Tongue (tissue), 2 donors: Measurements from ENCODE around the gene APOBEC3C. TPM values are rescaled to one million over a fixed set of nuclear protein-coding genes. Genes with fewer than 3 reads are reported as not detected.
"Not testable (repeated sequence)": the region's sequence is repeated elsewhere in the genome, so short reads cannot be mapped to it uniquely, and the experiment has no call there.

Source experiments
- DNase-seq: peaks from one replicate; pipeline ENCODE4 v3.0.0-alpha.2; 2015
- total RNA-seq: library from RNA; depleted of rRNA; stranded (reverse); fragments of >200 nt; gene quantifications from one replicate; pipeline ENCODE4 v1.2.3, GENCODE V29; 2014

APOBEC3C gene
- total RNA-seq, 1 donor from 2014 or later = 5.8 TPM

- not testable (repeated sequence) for DNase-seq
These were observed 49.8 kb downstream of the APOBEC3C start for GRCh38 chr22:39063904-39064303.

DNA sequence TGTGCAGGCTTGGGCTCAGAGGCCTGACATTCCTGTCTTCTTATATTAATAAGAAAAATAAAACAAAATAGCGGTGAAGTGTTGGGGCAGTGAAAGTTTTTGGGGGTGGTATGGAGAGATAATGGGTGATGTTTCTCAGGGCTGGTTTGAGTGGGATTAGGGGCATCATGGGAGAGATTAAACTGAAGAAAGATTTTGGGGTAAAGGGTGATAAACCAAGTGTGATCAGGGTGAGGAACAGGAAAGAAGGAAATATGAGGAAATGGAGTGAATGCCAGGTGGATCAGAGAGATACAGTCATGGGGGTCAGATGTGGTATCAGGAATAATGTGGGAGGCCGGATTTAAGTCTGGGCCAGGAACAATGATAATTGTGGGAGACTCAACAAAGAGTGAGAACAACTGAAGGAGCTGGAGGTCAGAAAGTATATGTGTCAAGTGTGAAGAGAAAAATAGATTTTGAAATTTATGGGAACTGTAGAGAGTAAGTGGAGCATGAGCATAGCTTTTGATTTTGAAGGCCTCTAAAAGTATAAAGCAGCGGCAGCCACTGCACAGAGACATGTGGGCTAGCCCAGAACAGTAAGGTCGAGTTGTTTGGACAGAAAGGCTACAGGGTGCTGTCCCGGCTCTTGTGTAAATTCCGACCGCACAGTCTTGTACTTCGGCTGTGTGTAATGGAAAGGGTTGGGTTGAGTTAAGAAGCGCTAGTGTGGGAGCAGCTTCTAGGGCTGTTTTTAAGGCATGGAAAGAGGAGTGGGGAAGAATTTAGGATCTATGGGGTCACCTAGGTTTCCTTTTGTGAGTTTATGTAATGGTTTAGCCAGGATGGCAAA, 52.6 kb downstream of the APOBEC3C start:
- not testable (repeated sequence) for DNase-seq

DNA sequence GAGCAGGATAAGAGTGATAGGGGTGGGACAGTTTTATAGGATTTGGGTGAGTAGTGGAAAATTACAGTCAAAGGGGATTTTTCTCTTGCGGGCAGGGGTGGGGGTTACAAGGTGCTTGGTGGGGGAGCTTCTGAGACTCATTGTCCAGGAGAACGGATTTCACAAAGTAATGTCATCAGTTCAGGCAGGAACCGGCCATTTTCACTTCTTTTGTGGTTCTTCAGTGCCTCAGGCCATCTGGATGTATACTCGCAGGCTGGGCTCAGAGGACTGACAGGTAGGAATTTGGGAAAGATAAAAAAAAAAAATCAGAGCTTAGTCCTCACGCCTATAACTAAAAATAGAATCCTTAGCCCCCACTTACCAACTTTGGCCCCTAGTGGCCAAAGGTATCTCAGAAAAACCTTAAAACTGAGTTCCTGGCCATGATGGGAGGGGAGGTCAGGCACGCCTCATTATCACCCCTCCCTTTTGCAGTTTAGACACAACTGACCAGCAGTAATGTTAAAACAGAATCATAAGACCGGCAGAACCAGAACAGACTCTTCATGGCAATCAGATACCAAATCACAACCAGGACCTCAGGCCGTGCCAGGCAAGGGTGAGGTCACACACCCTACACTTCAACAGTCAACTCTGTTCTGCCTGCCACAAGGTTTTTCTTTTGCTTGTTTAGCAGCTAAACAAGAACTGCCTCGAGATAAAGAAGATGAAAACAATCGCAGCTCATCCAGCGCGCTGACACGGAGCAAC, 54.2 kb downstream of the APOBEC3C start:
- no peak for DNase-seq

Other genes with a start within 250 kb of the APOBEC3C start
- 9.3 TPM for gene DNAL4, start 220.1 kb upstream of the APOBEC3C start, total RNA-seq
- gene NPTXR, start 170.2 kb upstream of the APOBEC3C start, total RNA-seq = 12.3 TPM
- gene CBX6, start 142.0 kb upstream of the APOBEC3C start, total RNA-seq = 29.7 TPM
- gene APOBEC3A, start 56.6 kb upstream of the APOBEC3C start, total RNA-seq = 3.7 TPM
- gene APOBEC3B, start 31.9 kb upstream of the APOBEC3C start, total RNA-seq = 2.2 TPM
- 0.62 TPM for gene APOBEC3D, start 6.9 kb downstream of the APOBEC3C start, total RNA-seq
- gene APOBEC3F, start 26.6 kb downstream of the APOBEC3C start, total RNA-seq = 2.8 TPM
- 6.6 TPM for gene APOBEC3G, start 63.0 kb downstream of the APOBEC3C start, total RNA-seq
- gene APOBEC3H, start 83.0 kb downstream of the APOBEC3C start, total RNA-seq = not detected
- 8.3 TPM for gene CBX7, start 138.4 kb downstream of the APOBEC3C start, total RNA-seq
- 26.0 TPM for gene PDGFB, start 230.7 kb downstream of the APOBEC3C start, total RNA-seq